ENCODE results near the gene LGALS7. TPM values are rescaled to one million over a fixed set of nuclear protein-coding genes. Genes with fewer than 3 reads are reported as not detected.

The LGALS7 gene
- total and polyA plus RNA-seq, 2 of the 13 experiments (the other 11 are each of a cell fraction or from before 2014, with no cell fraction given) = 0.73 TPM; not detected in 1

- TF ChIP-seq ZNF281 (CRISPR knock-in tag; IDR thresholded peaks at IDR 0.05; ENCODE audit: borderline replicate concordance) = peak; percentile 97
- TF ChIP-seq HDAC2 (CRISPR knock-in tag; IDR thresholded peaks at IDR 0.05) = peak; percentile 64; the same call in 1 of the 2 replicates
- TF ChIP-seq ZSCAN5A (CRISPR knock-in tag; IDR thresholded peaks at IDR 0.05; ENCODE audit: borderline replicate concordance) = no peak
- no peak for TF ChIP-seq STAT6 (CRISPR knock-in tag; IDR thresholded peaks at IDR 0.05; ENCODE audit: borderline replicate concordance)
- peak; percentile 25; the same call in 1 of the 2 replicates for TF ChIP-seq ELF3 (CRISPR knock-in tag; IDR thresholded peaks at IDR 0.05)
- TF ChIP-seq ZNF431 (CRISPR knock-in tag; IDR thresholded peaks at IDR 0.05; ENCODE audit: borderline replicate concordance, low read depth) = no peak
- TF ChIP-seq SMAD3 (CRISPR knock-in tag; IDR thresholded peaks at IDR 0.05) = no peak
- TF ChIP-seq SRSF1 (optimal IDR thresholded peaks at IDR 0.05; ENCODE audit: low read depth, low read length) = no peak
- no peak for TF ChIP-seq RBM22 (optimal IDR thresholded peaks at IDR 0.05; ENCODE audit: low read length)
- TF ChIP-seq ADNP (CRISPR knock-in tag; IDR thresholded peaks at IDR 0.05) = no peak
- no peak for TF ChIP-seq ZFP1 (CRISPR knock-in tag; IDR thresholded peaks at IDR 0.05)
- TF ChIP-seq MIXL1 (CRISPR knock-in tag; IDR thresholded peaks at IDR 0.05) = peak; percentile 20; the same call in 1 of the 2 replicates
- TF ChIP-seq GATAD2A (CRISPR knock-in tag; IDR thresholded peaks at IDR 0.05) = peak; percentile 66
- no peak for TF ChIP-seq HES4 (CRISPR knock-in tag; IDR thresholded peaks at IDR 0.05; ENCODE audit: borderline replicate concordance)
- no peak for TF ChIP-seq ATF3 (CRISPR knock-in tag; IDR thresholded peaks at IDR 0.05)
- no peak for TF ChIP-seq TBX2 (CRISPR knock-in tag; IDR thresholded peaks at IDR 0.05; ENCODE audit: borderline replicate concordance)
- peak; percentile 71; the same call in 1 of the 2 replicates for TF ChIP-seq ZNF746 (CRISPR knock-in tag; IDR thresholded peaks at IDR 0.05)
- TF ChIP-seq ZNF3 (CRISPR knock-in tag; IDR thresholded peaks at IDR 0.05) = no peak
- 0 out of 2 replicates have a peak, but pooled peaks have one; percentile 12 for TF ChIP-seq SAP130 (CRISPR knock-in tag; IDR thresholded peaks at IDR 0.05; ENCODE audit: low read depth)
- peak; percentile 18; the same call in 1 of the 2 replicates for TF ChIP-seq ZNF331 (CRISPR knock-in tag; IDR thresholded peaks at IDR 0.05)
- no peak for TF ChIP-seq KLF9 (CRISPR knock-in tag; IDR thresholded peaks at IDR 0.05; ENCODE audit: low read depth)
- TF ChIP-seq ZNF780A (CRISPR knock-in tag; IDR thresholded peaks at IDR 0.05) = no peak
- no peak for TF ChIP-seq CREM (IDR thresholded peaks at IDR 0.05)
- no peak for TF ChIP-seq CREM (CRISPR knock-in tag; IDR thresholded peaks at IDR 0.05)
- peak; percentile 90 for TF ChIP-seq ZNF121 (CRISPR knock-in tag; IDR thresholded peaks at IDR 0.05)
- no peak for TF ChIP-seq ZNF724P (CRISPR knock-in tag; IDR thresholded peaks at IDR 0.05; ENCODE audit: borderline replicate concordance)
These were observed 46.1 kb upstream of the LGALS7 start (continued) for GRCh38 chr19:38819231-38819920.

Measured in HepG2 (cell line).